AG04449 (cell line): ENCODE measurements around the gene CCDC184.

Source experiments
- CTCF ChIA-PET: fragments of 350-600 bp; formaldehyde crosslinking; extraction: SDS; loops from one replicate; lab custom pipeline; 2021; ENCODE audit warnings: antibody characterized with exemption; lab: Yijun Ruan, JAX
- POLR2A ChIA-PET: fragments of 400-600, 350-600 bp; formaldehyde crosslinking; extraction: SDS; loops from one replicate; lab custom pipeline; 2020; ENCODE audit warnings: antibody characterized with exemption, inconsistent platforms; lab: Yijun Ruan, JAX
- DNase-seq: peaks from one replicate; pipeline ENCODE4 v3.0.0-alpha.2; 2010; ENCODE audit warnings: low read depth, low spot score
- H3K4me3 ChIP-seq: 2 replicates; pipeline ENCODE4 v1.5.1; 2011; ENCODE audit warnings: low read depth, mild to moderate bottlenecking, control low read depth, low read length
- TF ChIP-seq, protein P1 (sequence below): IDR thresholded peaks from one replicate; pipeline ENCODE4 v1.5.1; 2011; ENCODE audit warnings: mild to moderate bottlenecking, moderate library complexity, low read length, control low read depth, inconsistent platforms; ENCODE audit not compliant: insufficient read depth; ENCODE audit errors: missing control alignments

The CCDC184 gene

DNA sequence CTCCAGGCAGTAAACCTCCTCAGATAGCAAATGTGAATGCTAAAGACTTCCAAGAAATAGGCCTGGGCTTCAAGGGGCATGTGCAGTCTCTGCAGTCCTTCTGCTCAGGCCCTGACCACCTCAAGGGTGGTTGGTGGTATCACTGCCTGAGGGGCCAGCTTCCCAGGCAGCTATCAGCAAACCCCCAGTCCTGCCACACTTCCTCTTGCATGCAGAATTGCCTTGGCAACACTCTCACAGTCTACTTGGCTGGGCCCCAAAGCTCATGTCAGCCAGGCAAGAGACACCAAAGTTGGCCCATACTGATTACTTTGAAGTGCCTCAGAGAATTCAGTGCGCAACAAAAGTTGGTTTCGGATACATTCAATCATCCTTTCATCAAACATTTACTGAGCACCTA, 22.6 kb upstream of the CCDC184 start:
- no peak overlapping the region for H3K4me3 ChIP-seq
- DNase-seq: no peak
- ChIA-PET POLR2A (no interaction called here), CTCF (interaction anchor here (1.0 to 1.5 kb wide), 3 partner anchors 8 to 61 kb away, joined by 3 to 5 read pairs (median 3); no protein-coding TSS in a partner anchor)
- TF ChIP-seq, protein P1, sequence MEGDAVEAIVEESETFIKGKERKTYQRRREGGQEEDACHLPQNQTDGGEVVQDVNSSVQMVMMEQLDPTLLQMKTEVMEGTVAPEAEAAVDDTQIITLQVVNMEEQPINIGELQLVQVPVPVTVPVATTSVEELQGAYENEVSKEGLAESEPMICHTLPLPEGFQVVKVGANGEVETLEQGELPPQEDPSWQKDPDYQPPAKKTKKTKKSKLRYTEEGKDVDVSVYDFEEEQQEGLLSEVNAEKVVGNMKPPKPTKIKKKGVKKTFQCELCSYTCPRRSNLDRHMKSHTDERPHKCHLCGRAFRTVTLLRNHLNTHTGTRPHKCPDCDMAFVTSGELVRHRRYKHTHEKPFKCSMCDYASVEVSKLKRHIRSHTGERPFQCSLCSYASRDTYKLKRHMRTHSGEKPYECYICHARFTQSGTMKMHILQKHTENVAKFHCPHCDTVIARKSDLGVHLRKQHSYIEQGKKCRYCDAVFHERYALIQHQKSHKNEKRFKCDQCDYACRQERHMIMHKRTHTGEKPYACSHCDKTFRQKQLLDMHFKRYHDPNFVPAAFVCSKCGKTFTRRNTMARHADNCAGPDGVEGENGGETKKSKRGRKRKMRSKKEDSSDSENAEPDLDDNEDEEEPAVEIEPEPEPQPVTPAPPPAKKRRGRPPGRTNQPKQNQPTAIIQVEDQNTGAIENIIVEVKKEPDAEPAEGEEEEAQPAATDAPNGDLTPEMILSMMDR: no peak

DNA sequence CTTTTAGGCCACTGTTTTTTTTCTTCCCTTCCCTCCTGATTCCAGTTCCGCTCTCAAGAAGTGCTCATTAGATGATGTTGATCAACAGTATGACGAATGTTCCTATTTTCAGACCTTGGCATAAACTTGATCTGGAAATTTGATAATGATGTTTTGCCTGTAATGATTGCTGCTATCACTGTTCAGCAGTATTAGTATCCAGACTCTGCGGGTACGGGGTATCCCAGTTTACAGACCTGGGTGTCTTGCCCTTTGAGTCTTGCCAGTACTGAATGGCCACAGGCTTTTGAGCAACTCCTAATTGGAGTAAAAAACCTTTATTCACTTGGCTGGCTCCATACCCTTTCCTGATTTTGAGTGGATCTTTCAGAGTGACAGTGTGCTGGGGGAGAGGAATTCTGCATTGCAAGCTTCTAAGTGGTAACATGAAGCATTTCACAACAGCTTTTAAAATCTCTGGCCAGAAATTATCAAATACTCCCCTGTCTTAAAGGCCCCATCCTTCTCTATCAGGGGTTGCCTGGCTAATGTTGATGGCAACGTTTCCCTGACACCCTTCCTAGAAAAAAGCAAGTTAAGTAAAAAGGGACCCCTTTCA, 20.2 kb upstream of the CCDC184 start:
- TF ChIP-seq, protein P1: no peak
- DNase-seq: no peak
- H3K4me3 ChIP-seq: no peak overlapping the region
- ChIA-PET POLR2A (no interaction called here), CTCF (interaction anchor here (1.0 to 6.2 kb wide), 16 partner anchors 12 to 458 kb away, joined by 3 to 77 read pairs (median 6); partner anchors contain the start of gene CCDC184)

DNA sequence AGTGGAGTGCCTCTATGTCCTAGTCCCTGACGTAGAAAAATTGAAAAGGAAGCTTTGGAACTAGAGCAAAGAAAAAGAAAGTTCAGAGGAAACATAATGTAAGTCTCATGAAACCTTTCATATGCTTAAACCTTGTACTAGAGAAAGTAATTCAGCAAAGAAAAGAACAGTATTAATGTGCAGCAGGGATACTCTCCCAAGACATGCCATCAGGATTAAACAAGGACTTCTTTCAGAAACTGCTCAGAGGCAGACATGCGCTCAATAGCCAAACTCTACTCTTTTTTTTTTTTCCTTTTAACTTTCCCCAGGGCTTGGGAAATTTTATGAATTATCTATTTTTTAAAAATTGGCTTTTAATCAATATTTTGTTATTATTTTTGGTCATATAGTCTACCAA, 19.0 kb upstream of the CCDC184 start:
- POLR2A ChIA-PET: no interaction called here
- TF ChIP-seq, protein P1: no peak
- no peak overlapping the region for H3K4me3 ChIP-seq
- CTCF ChIA-PET: interaction anchor here (0.6 to 6.2 kb wide), 31 partner anchors 7 to 512 kb away, joined by 3 to 77 read pairs (median 5); partner anchors contain the start of genes ASB8, CCDC184, PFKM and TMEM106C
- no peak for DNase-seq

DNA sequence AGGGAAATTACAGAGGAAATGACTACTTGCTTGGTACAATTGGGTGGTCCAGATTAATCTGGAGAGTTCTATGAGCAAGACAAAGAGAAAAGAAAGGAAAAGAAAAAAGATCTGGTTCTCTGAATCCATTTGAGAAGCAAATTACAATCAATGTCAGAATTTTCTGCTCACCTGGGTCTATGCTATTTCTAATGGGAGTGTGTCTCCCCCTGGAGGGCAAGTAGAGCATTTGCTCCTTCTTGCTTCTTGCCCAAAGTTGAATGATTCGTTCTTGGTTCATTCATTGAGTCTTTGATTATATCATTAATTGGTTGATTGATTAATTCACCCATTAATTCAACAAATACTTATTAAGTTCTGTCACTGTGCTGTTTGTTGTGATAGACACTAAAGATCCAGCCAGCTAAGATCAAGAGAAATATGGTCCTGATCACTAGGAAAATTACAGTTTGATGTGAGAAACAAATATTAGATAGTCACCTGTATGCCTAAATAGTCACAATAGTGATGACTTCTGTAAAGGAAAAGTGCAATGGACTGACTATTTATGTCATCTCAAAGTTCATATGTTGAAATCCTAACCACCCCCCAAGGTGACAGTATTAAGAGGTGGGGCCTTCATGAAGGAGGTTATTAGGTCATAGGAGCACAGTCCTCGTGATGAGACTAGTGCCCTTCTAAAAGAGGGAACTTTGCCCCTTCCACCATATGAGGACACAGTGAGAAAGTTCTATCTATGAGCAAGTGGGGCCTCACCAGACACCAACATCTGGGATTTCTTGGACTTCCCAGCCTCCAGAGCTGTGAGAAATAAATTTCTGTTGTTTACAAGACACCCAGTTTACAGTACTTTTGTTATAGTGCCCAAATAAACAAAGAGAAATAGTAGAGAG, 18.1 kb upstream of the CCDC184 start:
- TF ChIP-seq, protein P1: peak; percentile 78
- DNase-seq: no peak
- no peak overlapping the region for H3K4me3 ChIP-seq
- CTCF ChIA-PET: interaction anchor here (0.6 to 6.2 kb wide), 34 partner anchors 8 to 513 kb away, joined by 3 to 77 read pairs (median 4); partner anchors contain the start of genes ASB8, PFKM and TMEM106C
- POLR2A ChIA-PET: no interaction called here

DNA sequence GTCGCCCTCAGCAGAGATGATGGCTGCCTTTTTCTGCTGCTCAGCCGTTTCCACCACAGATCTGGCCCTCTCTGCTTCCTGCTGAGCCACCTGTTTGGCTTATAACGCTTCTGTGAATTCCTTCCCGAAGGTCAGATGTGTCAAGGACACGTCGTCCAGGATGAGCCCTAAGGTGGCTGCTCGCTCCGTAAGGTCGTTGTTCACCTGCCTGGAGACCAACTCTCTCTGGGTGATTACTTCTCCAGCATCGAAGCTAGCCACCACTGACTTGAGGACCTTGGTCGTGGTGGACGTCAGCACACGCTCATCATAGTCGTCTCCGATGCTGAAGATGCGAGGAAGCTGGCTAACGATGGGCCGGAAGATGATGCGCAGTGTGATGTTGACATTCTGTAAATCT, 14.4 kb upstream of the CCDC184 start:
- POLR2A ChIA-PET: no interaction called here
- CTCF ChIA-PET: interaction anchor here (1.3 to 6.2 kb wide), 7 partner anchors 8 to 206 kb away, joined by 3 to 77 read pairs (median 6); partner anchors contain the start of genes ASB8 and TMEM106C
- DNase-seq: no peak
- H3K4me3 ChIP-seq: no peak overlapping the region
- TF ChIP-seq, protein P1: no peak
